Neuron (in vitro differentiated cells): ENCODE results near the gene UHRF1.

Source experiments
- H2AFZ ChIP-seq: one replicate; pipeline ENCODE4 v1.6.1; 2013; ENCODE audit warnings: low read depth, mild to moderate bottlenecking, inconsistent platforms, low read length, moderate library complexity
- H3K27me3 ChIP-seq: one replicate; pipeline ENCODE4 v1.6.1; 2013; ENCODE audit warnings: low read length; ENCODE audit not compliant: insufficient read depth
- H3K36me3 ChIP-seq: one replicate; pipeline ENCODE4 v1.6.1; 2013; ENCODE audit warnings: low read length; ENCODE audit not compliant: insufficient read depth
- H3K4me1 ChIP-seq: one replicate; pipeline ENCODE4 v1.6.1; 2013; ENCODE audit warnings: low read length; ENCODE audit not compliant: insufficient read depth
- H3K4me3 ChIP-seq: 2 replicates; pipeline ENCODE4 v1.5.1; 2013; ENCODE audit warnings: mild to moderate bottlenecking, low read length, moderate library complexity
- H3K9me3 ChIP-seq: one replicate; pipeline ENCODE4 v1.6.1; 2013; ENCODE audit warnings: low read length

The UHRF1 gene

DNA sequence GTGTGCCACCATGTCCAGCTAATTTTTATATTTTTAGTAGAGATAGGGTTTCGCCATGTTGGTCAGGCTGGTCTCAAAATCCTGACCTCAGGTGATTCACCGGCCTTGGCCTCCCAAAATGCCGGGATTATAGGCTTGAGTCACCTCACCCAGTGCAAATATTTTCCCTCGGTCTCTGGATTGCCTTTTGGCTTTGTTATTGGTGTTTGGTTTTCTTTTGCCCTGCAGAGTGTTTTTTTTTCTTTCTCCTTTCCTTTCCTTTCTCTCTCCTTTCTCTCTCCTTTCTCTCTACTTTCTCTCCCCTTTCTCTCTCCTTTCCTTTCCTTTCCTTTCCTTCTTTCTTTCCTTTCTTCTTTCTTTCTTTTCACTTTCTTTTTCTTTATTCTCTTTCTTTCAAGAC is 92.8 kb downstream of the UHRF1 start:
- H3K4me3 ChIP-seq: no peak overlapping the region
- H3K27me3 ChIP-seq: no peaks in the 10 kb centered on the region
- peaks cover 19% of the 10 kb centered on the region for H3K36me3 ChIP-seq
- peaks cover 5% of the 10 kb centered on the region for H3K9me3 ChIP-seq
- no peak overlapping the region for H2AFZ ChIP-seq
- no peaks in the 10 kb centered on the region for H3K4me1 ChIP-seq

DNA sequence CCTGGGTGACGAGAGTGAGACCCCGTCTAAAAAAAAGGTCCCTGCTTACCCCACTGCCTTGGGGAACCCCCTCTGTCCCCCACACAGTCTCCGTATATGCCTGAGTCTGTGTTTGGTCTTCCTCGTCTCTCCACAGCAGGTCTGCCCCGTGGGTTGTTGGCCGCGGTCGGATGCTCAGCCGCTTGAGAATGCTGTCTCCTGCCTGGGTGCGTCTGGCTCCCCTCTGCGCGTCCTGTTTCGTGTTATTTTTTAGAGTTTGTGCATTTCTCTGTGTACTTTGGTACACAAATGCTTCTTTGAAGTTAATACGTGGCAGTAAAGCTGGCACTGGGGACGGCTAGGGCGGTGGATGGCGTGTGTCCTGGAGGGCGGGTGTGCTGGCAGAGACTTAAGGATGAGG is 94.5 kb downstream of the UHRF1 start:
- Histone ChIP-seq H2AFZ (no peak overlapping the region), H3K27me3 (no peaks in the 10 kb centered on the region), H3K9me3 (peaks cover 5% of the 10 kb centered on the region), H3K4me3 (no peak overlapping the region), H3K36me3 (peaks cover 9% of the 10 kb centered on the region), H3K4me1 (no peaks in the 10 kb centered on the region)

DNA sequence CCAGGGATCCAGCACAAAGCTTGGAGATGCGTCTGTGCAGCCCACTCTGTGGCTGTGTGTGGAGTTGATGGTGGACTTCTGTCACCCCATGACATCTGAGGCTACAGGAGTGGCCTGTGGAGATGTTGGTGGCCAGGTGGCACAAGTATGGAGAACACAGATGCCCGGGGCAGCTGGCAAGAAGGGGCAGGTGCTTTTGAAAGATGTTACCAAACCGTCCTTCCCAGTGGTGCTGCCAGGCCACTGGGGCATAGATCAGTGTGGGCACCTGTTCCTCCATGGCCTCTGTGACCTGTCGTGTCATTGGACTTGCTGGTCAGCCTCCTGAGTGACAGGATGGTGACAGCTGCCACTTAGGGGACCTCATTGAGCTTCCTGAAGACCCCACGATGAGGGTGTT is 95.8 kb downstream of the UHRF1 start:
- H3K4me1 ChIP-seq: no peaks in the 10 kb centered on the region
- H3K27me3 ChIP-seq: no peaks in the 10 kb centered on the region
- H3K9me3 ChIP-seq: peaks cover 7% of the 10 kb centered on the region
- H3K36me3 ChIP-seq: peaks cover 8% of the 10 kb centered on the region
- H2AFZ ChIP-seq: no peak overlapping the region
- no peak overlapping the region for H3K4me3 ChIP-seq

DNA sequence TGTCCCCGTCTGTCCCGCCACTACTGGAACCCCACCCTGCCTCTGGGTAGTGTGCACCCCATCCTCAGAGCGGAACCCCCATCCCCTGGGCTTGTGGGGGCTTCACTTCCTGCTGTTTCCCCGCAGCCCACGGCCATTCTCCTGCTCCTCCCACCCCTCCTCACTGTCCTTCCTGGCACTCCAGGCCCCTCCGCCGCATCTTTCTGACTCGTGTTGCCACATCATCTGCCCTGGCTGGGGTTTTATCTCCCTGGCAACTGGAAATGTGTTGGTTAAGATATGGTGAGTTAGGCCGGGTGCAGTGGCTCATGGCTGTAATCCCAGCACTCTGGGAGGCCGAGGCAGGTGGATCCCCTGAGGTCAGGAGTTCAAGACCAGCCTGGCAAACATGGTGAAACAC is 96.9 kb downstream of the UHRF1 start:
- Histone ChIP-seq H2AFZ (no peak overlapping the region), H3K4me1 (no peaks in the 10 kb centered on the region), H3K4me3 (no peak overlapping the region), H3K36me3 (peaks cover 8% of the 10 kb centered on the region), H3K27me3 (no peaks in the 10 kb centered on the region), H3K9me3 (peaks cover 3% of the 10 kb centered on the region)

DNA sequence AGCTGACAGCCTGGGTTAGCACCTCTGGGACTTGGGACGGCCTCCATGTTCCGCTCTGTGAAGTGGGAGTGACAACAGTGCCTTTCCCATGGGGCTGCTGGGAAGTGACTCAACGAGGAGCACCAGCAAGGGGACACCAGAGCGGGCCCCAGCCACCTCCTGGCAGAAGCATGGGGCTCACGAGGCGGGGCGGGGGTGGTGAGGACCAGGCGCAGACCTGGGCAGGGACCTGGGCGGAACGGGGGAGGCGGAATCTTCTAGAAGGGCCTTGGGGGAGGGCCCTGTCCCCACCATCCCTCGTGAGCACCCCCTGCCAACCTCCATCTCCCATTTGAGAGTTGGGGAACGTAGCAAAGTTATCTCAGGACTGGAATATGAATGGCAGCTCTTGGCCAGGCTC is 97.5 kb downstream of the UHRF1 start:
- H3K36me3 ChIP-seq: peaks cover 6% of the 10 kb centered on the region
- no peaks in the 10 kb centered on the region for H3K27me3 ChIP-seq
- peaks cover 2% of the 10 kb centered on the region for H3K9me3 ChIP-seq
- H2AFZ ChIP-seq: no peak overlapping the region
- no peak overlapping the region for H3K4me3 ChIP-seq
- no peaks in the 10 kb centered on the region for H3K4me1 ChIP-seq
